Lower leg skin (tissue), 3 donors: ENCODE data around the gene GPR137B.

Source experiments
- CTCF ChIP-seq, 3 donors: fragments of 450-650 bp; IDR thresholded peaks; one replicate each; pipeline ENCODE4 v1.5.1; 2016; ENCODE audit warnings: antibody characterized with exemption in 3 of 3, mild to moderate bottlenecking in 3 of 3, moderate library complexity in 2 of 3
- POLR2A ChIP-seq, 2 donors: fragments of 450-650 bp; IDR thresholded peaks; one replicate each; pipeline ENCODE4 v1.6.1; 2016 to 2017; ENCODE audit warnings: antibody characterized with exemption in 2 of 2, mild to moderate bottlenecking in 1 of 2, moderate library complexity in 1 of 2

GRCh38 chr1:236150311-236150955, 8.1 kb downstream of the GPR137B start:
- no peak for TF ChIP-seq CTCF (IDR thresholded peaks at IDR 0.05)
- TF ChIP-seq POLR2A (IDR thresholded peaks at IDR 0.05): no peak
